Panc1 (cell line): Measurements from ENCODE around the gene FIGN. TPM values are rescaled to one million over a fixed set of nuclear protein-coding genes. Genes with fewer than 3 reads are reported as not detected.

Experiments used
- ATAC-seq: fragments of 200-7000 bp; cut with Tn5 transposase; 2 replicates; pipeline ENCODE4 v1.9.1; 2020; ENCODE audit warnings: mild to moderate bottlenecking, moderate library complexity
- BruUV-seq: library from RNA; stranded (reverse); fragments of 400-500 nt; replicated peaks from 2 replicates; lab custom pipeline; 2021; lab: Mats Ljungman, UMichigan
- CTCF ChIA-PET: fragments of 300-600 bp; sonication (Branson Sonifier 250); formaldehyde crosslinking; loops from one replicate; lab custom pipeline; 2022; ENCODE audit warnings: antibody characterized with exemption; lab: Charles Lee
- POLR2A ChIA-PET: fragments of 300-600 bp; sonication (Branson Sonifier 250); formaldehyde crosslinking; loops from one replicate; lab custom pipeline; 2022; ENCODE audit warnings: antibody characterized with exemption; lab: Charles Lee
- DNase-seq: peaks from one replicate; pipeline ENCODE4 v3.0.0-alpha.2; 2010; ENCODE audit warnings: low read depth, low spot score
- H3K27ac ChIP-seq: 2 replicates; pipeline ENCODE4 v1.5.1; 2011; ENCODE audit warnings: mild to moderate bottlenecking, low read length, inconsistent platforms
- H3K27me3 ChIP-seq: fragments of 200-500 bp; sonication (Bioruptor generic); 2 replicates; pipeline ENCODE4 v1.6.0; 2014; ENCODE audit warnings: low read length, inconsistent platforms; ENCODE audit not compliant: control insufficient read depth, insufficient read depth
- H3K36me3 ChIP-seq: fragments of 200-500 bp; sonication (Bioruptor generic); 2 replicates; pipeline ENCODE4 v1.5.1; 2014; ENCODE audit warnings: inconsistent platforms, mild to moderate bottlenecking, low read length, moderate library complexity; ENCODE audit not compliant: control insufficient read depth, insufficient read depth
- H3K4me1 ChIP-seq: 2 replicates; pipeline ENCODE4 v1.5.1; 2011; ENCODE audit warnings: inconsistent platforms, mild to moderate bottlenecking, low read length, moderate library complexity; ENCODE audit not compliant: control insufficient read depth, insufficient read depth
- H3K4me3 ChIP-seq, 2 experiments: 2 replicates each; pipeline ENCODE4 v1.5.1; 2011 to 2012; ENCODE audit warnings: low read depth in 2 of 2, low read length in 2 of 2, mild to moderate bottlenecking in 2 of 2, inconsistent platforms in 1 of 2, moderate library complexity in 1 of 2
- H3K9me3 ChIP-seq: fragments of 200-500 bp; sonication (Bioruptor generic); 2 replicates; pipeline ENCODE4 v1.5.1; 2014; ENCODE audit warnings: low read depth, mild to moderate bottlenecking, inconsistent platforms, low read length, moderate library complexity; ENCODE audit not compliant: control insufficient read depth, insufficient read depth
- POLR2AphosphoS5 ChIP-seq: IDR thresholded peaks from 2 replicates; pipeline ENCODE4 v1.6.1; 2012; ENCODE audit warnings: mild to moderate bottlenecking, low read depth, low read length, moderate library complexity
- REST ChIP-seq, 2 experiments: IDR thresholded peaks; 2 replicates each; pipeline ENCODE4 v1.6.1; 2011 to 2012; ENCODE audit warnings: low read depth in 2 of 2, control low read depth in 1 of 2, low read length in 1 of 2, mild to moderate bottlenecking in 1 of 2, moderate library complexity in 1 of 2; ENCODE audit not compliant: insufficient read depth in 1 of 2
- SIN3A ChIP-seq: IDR thresholded peaks from 2 replicates; pipeline ENCODE4 v1.6.1; 2012; ENCODE audit warnings: low read depth, mild to moderate bottlenecking, low read length, moderate library complexity, borderline replicate concordance; ENCODE audit not compliant: insufficient read depth
- TCF7L2 ChIP-seq: IDR thresholded peaks from 2 replicates; pipeline ENCODE4 v1.6.1; 2011; ENCODE audit warnings: mild to moderate bottlenecking, low read depth, low read length, inconsistent platforms
- in situ Hi-C: cut with HindIII; loops from 2 replicates; pipeline ENCODE4 v1.10.0; 2016; ENCODE audit warnings: low sequenced_read_pairs, low pct_unique_long_range_greater_than_20kb
- intact Hi-C: fragments of 100-400 bp; cut with micrococcal nuclease; formaldehyde crosslinking; loops from one replicate; pipeline ENCODE4 v1.10.0; 2022; ENCODE audit not compliant: unreplicated experiment
- total RNA-seq: library from RNA; stranded (reverse); gene quantifications from one replicate; pipeline ENCODE4 v1.2.1, GENCODE V29; 2021; ENCODE audit not compliant: unreplicated experiment
- TF ChIP-seq, protein P1 (sequence below): fragments of 450-650 bp; IDR thresholded peaks from 2 replicates; pipeline ENCODE4 v1.5.1; 2017; ENCODE audit warnings: mild to moderate bottlenecking

The FIGN gene
- total RNA-seq, 1 experiment from 2014 or later = 19.5 TPM

DNA sequence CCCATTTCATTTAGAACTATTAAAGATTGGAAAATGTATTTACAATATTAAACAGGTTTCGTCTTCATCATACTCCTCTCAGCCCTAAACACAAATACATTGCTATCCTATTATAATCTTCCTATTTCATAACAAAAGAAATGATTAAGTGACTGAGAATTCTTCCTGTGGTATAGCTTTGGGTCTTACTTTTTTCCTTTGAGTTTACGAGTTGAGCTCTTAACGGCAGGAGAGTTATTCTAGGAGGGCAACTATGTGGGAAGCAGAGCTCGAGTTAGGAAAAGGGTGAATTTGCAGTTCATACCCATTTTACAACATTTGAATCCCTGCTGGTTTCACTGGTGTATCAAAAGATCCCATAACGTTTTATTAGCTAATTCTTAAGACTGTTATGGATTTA, 105.0 kb downstream of the FIGN start:
- no TSS peak for BruUV-seq
- DNase-seq = no peak

GRCh38 chr2:163626639-163627109, 109.1 kb downstream of the FIGN start:
- no peaks in the 10 kb centered on the region; the same call in 1 of the 2 replicates for H3K36me3 ChIP-seq
- ChIA-PET CTCF (no interaction called here), POLR2A (no interaction called here)
- intact Hi-C loops = no loop called here
- no peaks in the 10 kb centered on the region for H3K9me3 ChIP-seq
- H3K4me3 ChIP-seq = no peak overlapping the region
- TF ChIP-seq TCF7L2 (no peak), REST (IDR thresholded peaks at IDR 0.05; ENCODE audit: insufficient read depth in 1 of 2, low read depth in 2 of 2, low read length in 1 of 2) (no peak), POLR2AphosphoS5 (no peak), SIN3A (no peak)
- TF ChIP-seq, protein P1, sequence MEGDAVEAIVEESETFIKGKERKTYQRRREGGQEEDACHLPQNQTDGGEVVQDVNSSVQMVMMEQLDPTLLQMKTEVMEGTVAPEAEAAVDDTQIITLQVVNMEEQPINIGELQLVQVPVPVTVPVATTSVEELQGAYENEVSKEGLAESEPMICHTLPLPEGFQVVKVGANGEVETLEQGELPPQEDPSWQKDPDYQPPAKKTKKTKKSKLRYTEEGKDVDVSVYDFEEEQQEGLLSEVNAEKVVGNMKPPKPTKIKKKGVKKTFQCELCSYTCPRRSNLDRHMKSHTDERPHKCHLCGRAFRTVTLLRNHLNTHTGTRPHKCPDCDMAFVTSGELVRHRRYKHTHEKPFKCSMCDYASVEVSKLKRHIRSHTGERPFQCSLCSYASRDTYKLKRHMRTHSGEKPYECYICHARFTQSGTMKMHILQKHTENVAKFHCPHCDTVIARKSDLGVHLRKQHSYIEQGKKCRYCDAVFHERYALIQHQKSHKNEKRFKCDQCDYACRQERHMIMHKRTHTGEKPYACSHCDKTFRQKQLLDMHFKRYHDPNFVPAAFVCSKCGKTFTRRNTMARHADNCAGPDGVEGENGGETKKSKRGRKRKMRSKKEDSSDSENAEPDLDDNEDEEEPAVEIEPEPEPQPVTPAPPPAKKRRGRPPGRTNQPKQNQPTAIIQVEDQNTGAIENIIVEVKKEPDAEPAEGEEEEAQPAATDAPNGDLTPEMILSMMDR = no peak
- ATAC-seq (peak; percentile 91), DNase-seq (peak; percentile 30)
- peak overlapping the region; percentile 30; the same call in 1 of the 2 replicates for H3K27ac ChIP-seq
- no peaks in the 10 kb centered on the region for H3K27me3 ChIP-seq
- no TSS peak for BruUV-seq
- in situ Hi-C loops = no loop called here
- peaks cover 13% of the 10 kb centered on the region for H3K4me1 ChIP-seq

More for the DNA sequence above, 105.0 kb downstream of the FIGN start:
- Histone ChIP-seq H3K36me3 (no peaks in the 10 kb centered on the region; the same call in 1 of the 2 replicates), H3K4me3 (no peak overlapping the region), H3K9me3 (no peaks in the 10 kb centered on the region), H3K27me3 (no peaks in the 10 kb centered on the region), H3K27ac (peak overlapping the region; percentile 39; the same call in 1 of the 2 replicates), H3K4me1 (peaks cover 12% of the 10 kb centered on the region)
- POLR2A ChIA-PET = interaction anchor here (0.7 kb wide), 1 partner anchor 282 kb away, joined by 9 read pairs; no protein-coding TSS in a partner anchor
- TF ChIP-seq TCF7L2 (peak; percentile 71), POLR2AphosphoS5 (no peak), SIN3A (no peak), REST (IDR thresholded peaks at IDR 0.05; ENCODE audit: insufficient read depth in 1 of 2, low read depth in 2 of 2, low read length in 1 of 2) (no peak)
- TF ChIP-seq, protein P1 = no peak
- CTCF ChIA-PET = interaction anchor here (0.6 kb wide), 1 partner anchor 25 kb away, joined by 7 read pairs; no protein-coding TSS in a partner anchor
- intact Hi-C loops (no loop called here), in situ Hi-C loops (no loop called here)
- no peak for ATAC-seq
